MM.1S (cell line): ENCODE measurements around the gene IMMP2L.
A peak's percentile ranks its signal among the peaks of the same experiment; 100 is the strongest.

Experiments used
- DNase-seq: peaks from one replicate; pipeline ENCODE4 v3.0.0-alpha.2; 2015
- H2AFZ ChIP-seq: fragments of 300-600 bp; sonication (generic); 2 replicates; pipeline ENCODE4 v1.6.0; 2016; ENCODE audit warnings: antibody characterized with exemption, low read length
- H3F3A ChIP-seq: fragments of 300-600 bp; sonication (generic); 2 replicates; pipeline ENCODE4 v1.6.1; 2016; ENCODE audit warnings: mild to moderate bottlenecking, antibody characterized with exemption, low read length, moderate library complexity, mixed read lengths; ENCODE audit not compliant: insufficient read depth
- H3K27ac ChIP-seq: fragments of 300-600 bp; sonication (generic); 2 replicates; pipeline ENCODE4 v1.5.1; 2016; ENCODE audit warnings: mild to moderate bottlenecking, low read length
- H3K27me3 ChIP-seq: fragments of 300-600 bp; sonication (generic); replicated peaks from 2 replicates; pipeline ENCODE4 v1.6.0; 2016; ENCODE audit warnings: low read length; ENCODE audit not compliant: insufficient read depth
- H3K36me3 ChIP-seq: fragments of 300-600 bp; sonication (generic); replicated peaks from 2 replicates; pipeline ENCODE4 v1.6.1; 2016; ENCODE audit warnings: mild to moderate bottlenecking, low read length, mixed read lengths; ENCODE audit not compliant: insufficient read depth
- H3K4me1 ChIP-seq: fragments of 300-600 bp; sonication (generic); 2 replicates; pipeline ENCODE4 v1.6.1; 2016; ENCODE audit warnings: low read length, mixed read lengths
- H3K4me2 ChIP-seq: fragments of 300-600 bp; sonication (generic); 2 replicates; pipeline ENCODE4 v1.6.0; 2016; ENCODE audit warnings: low read depth, low read length
- H3K4me3 ChIP-seq: fragments of 300-600 bp; sonication (generic); 2 replicates; pipeline ENCODE4 v1.5.1; 2016; ENCODE audit warnings: low read length, mixed read lengths
- H3K79me2 ChIP-seq: fragments of 300-600 bp; sonication (generic); 2 replicates; pipeline ENCODE4 v1.6.1; 2016; ENCODE audit warnings: mixed run types, low read length, mixed read lengths
- H3K9ac ChIP-seq: fragments of 300-600 bp; sonication (generic); 2 replicates; pipeline ENCODE4 v1.6.1; 2016; ENCODE audit warnings: low read length, mixed read lengths
- H3K9me2 ChIP-seq: fragments of 300-600 bp; sonication (generic); replicated peaks from 2 replicates; pipeline ENCODE4 v1.6.1; 2016; ENCODE audit warnings: mild to moderate bottlenecking, low read length, mixed read lengths; ENCODE audit not compliant: insufficient read depth
- H3K9me3 ChIP-seq: fragments of 300-600 bp; sonication (generic); replicated peaks from 2 replicates; pipeline ENCODE4 v1.6.1; 2016; ENCODE audit warnings: mild to moderate bottlenecking, low read length, mixed read lengths; ENCODE audit not compliant: insufficient read depth
- H4K20me1 ChIP-seq: fragments of 300-600 bp; sonication (generic); 2 replicates; pipeline ENCODE4 v1.6.1; 2016; ENCODE audit warnings: mild to moderate bottlenecking, low read length, moderate library complexity, mixed read lengths; ENCODE audit not compliant: insufficient read depth
- CTCF ChIP-seq: fragments of 300-600 bp; sonication (generic); IDR thresholded peaks from 2 replicates; pipeline ENCODE4 v1.5.1; 2016; ENCODE audit warnings: antibody characterized with exemption, low read length, mixed read lengths
- EZH2 ChIP-seq: fragments of 300-600 bp; sonication (generic); optimal IDR thresholded peaks from 2 replicates; pipeline ENCODE3; 2017; ENCODE audit warnings: low read depth, mild to moderate bottlenecking, antibody characterized with exemption, low read length, mixed read lengths
- EZH2phosphoT487 ChIP-seq: fragments of 300-600 bp; sonication (generic); IDR thresholded peaks from 2 replicates; pipeline ENCODE4 v1.6.1; 2018; ENCODE audit warnings: antibody characterized with exemption, low read length

The IMMP2L gene

GRCh38 chr7:111098926-111099250 lies 463.4 kb downstream of the IMMP2L start:
- no peak overlapping the region for H3K4me2 ChIP-seq
- H3K79me2 ChIP-seq, result no peaks in the 10 kb centered on the region
- H3K4me1 ChIP-seq, result peaks cover 17% of the 10 kb centered on the region
- H3F3A ChIP-seq, result no peaks in the 10 kb centered on the region
- H3K4me3 ChIP-seq, result no peak overlapping the region
- no peak for DNase-seq
- no peaks in the 10 kb centered on the region for H4K20me1 ChIP-seq
- H3K36me3 ChIP-seq, result no peaks in the 10 kb centered on the region
- no peak overlapping the region for H3K9ac ChIP-seq
- TF ChIP-seq EZH2 (no peak), CTCF (no peak), EZH2phosphoT487 (no peak)
- H3K27me3 ChIP-seq, result no peaks in the 10 kb centered on the region
- H3K9me3 ChIP-seq, result no peaks in the 10 kb centered on the region
- H3K27ac ChIP-seq, result no peak overlapping the region
- H2AFZ ChIP-seq, result no peak overlapping the region
- H3K9me2 ChIP-seq, result no peaks in the 10 kb centered on the region

GRCh38 chr7:111098011-111098925 lies 464.0 kb downstream of the IMMP2L start:
- peak overlapping the region; percentile 23; the same call in 1 of the 2 replicates for H3K4me2 ChIP-seq

GRCh38 chr7:111096997-111097396 lies 465.3 kb downstream of the IMMP2L start:
- Histone ChIP-seq H3K9ac (no peak overlapping the region), H3K4me2 (no peak overlapping the region), H3K4me3 (no peak overlapping the region), H3K79me2 (no peaks in the 10 kb centered on the region), H3K9me3 (no peaks in the 10 kb centered on the region), H3K27me3 (no peaks in the 10 kb centered on the region), H3K9me2 (no peaks in the 10 kb centered on the region), H4K20me1 (no peaks in the 10 kb centered on the region), H3K4me1 (peaks cover 25% of the 10 kb centered on the region), H3F3A (peaks cover 14% of the 10 kb centered on the region), H2AFZ (no peak overlapping the region), H3K36me3 (no peaks in the 10 kb centered on the region), H3K27ac (no peak overlapping the region)
- TF ChIP-seq EZH2phosphoT487 (no peak), EZH2 (no peak), CTCF (no peak)
- DNase-seq, result no peak

More at GRCh38 chr7:111098011-111098925, 464.0 kb downstream of the IMMP2L start:
- 0 out of 2 replicates have a peak overlapping the region, but pooled peaks have one; percentile 16 for H2AFZ ChIP-seq
- H3K27ac ChIP-seq, result no peak overlapping the region
- no peaks in the 10 kb centered on the region for H3K9me2 ChIP-seq
- H3K79me2 ChIP-seq, result no peaks in the 10 kb centered on the region
- H3F3A ChIP-seq, result peaks cover 2% of the 10 kb centered on the region
- DNase-seq, result peak; percentile 91
- H3K9me3 ChIP-seq, result no peaks in the 10 kb centered on the region
- TF ChIP-seq CTCF (peak; percentile 99), EZH2phosphoT487 (no peak), EZH2 (no peak)
- no peaks in the 10 kb centered on the region for H4K20me1 ChIP-seq
- H3K36me3 ChIP-seq, result no peaks in the 10 kb centered on the region
- H3K27me3 ChIP-seq, result no peaks in the 10 kb centered on the region
- H3K4me3 ChIP-seq, result no peak overlapping the region
- H3K9ac ChIP-seq, result no peak overlapping the region
- peaks cover 17% of the 10 kb centered on the region for H3K4me1 ChIP-seq
